A172 (cell line): ENCODE results near the gene BRCC3. TPM values are rescaled to one million over a fixed set of nuclear protein-coding genes. Genes with fewer than 3 reads are reported as not detected.

Source experiments
- DNase-seq: peaks from one replicate; pipeline ENCODE4 v3.0.0-alpha.2; 2015; ENCODE audit warnings: low spot score
- total RNA-seq: library from RNA; depleted of rRNA; stranded (reverse); fragments of >200 nt; shearing (Covaris generic); gene quantifications from 2 replicates; pipeline ENCODE4 v1.2.3, GENCODE V29; 2014; rRNA removed

BRCC3 gene
- total RNA-seq = 20.9 and 29.6 TPM in 2 replicates

DNA sequence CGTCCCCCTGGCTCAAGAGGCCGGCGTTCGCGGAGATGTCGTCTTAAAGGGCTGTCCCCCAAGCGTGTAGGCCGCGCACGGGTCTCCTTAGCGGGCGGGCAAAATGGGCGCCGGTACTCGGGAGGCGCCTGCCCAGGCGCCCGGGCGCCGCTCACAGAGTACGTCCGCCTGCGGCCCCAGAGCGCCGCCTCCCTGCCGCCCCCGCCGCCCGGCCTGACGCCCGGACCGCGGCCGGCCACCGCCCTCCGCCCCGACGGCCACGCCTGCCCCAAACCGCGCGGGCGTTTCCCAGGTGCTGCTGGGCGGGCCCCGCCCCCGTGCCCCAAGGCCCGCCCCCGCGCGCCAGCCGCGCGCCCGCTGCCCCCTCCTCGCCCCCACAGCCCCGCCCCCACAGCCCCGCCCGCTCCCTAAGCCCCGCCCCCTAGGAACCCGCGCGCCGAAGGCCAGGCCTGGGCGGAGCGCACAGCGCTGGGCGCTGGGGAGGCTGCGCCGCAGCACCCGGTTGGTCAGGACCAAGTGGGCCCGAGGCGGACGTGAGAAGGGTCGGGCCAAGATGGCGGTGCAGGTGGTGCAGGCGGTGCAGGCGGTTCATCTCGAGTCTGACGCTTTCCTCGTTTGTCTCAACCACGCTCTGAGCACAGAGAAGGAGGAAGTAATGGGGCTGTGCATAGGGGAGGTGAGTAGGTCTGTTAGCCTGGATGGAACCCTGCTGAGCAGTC, at the start of gene BRCC3, which contains the start of the genes CMC4 and MTCP1:
Gene BRCC3, plus strand, starts transcription at position 534 of the 719 bp plus-strand sequence. Its CDS starts 20 bp downstream, at position 554.
Gene CMC4, minus strand, starts transcription at position 162 of the 719 bp plus-strand sequence. CDS start 7,113 bp downstream, outside the sequence.
Gene MTCP1, minus strand, starts transcription at position 162 of the 719 bp plus-strand sequence. CDS start 5,126 bp downstream, outside the sequence.
- DNase-seq = peak; percentile 71

DNA sequence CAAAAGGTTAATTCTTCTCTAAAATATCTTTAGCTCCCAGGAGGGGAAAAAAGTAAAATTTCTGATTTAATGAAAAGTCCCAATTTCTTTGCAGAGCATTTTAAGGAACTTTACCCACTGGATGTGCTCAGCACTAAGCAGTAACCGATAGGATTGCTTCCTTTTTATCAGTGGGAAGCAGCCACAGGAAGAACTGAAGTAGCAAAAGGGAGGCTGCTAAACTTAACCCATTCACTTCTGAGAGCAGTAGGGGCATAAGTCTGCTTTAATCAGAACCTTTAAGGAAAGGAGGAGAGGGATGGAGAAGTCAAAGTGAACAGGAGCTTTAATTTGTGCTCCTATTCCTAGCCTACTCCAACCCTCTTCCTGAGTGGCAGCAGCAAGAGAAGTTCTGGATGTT, 48.7 kb upstream of the BRCC3 start, which contains the start of gene F8:
Gene F8, minus strand, starts transcription at position 139 of the 400 bp plus-strand sequence. CDS start 171 bp downstream, outside the sequence.
- no peak for DNase-seq

DNA sequence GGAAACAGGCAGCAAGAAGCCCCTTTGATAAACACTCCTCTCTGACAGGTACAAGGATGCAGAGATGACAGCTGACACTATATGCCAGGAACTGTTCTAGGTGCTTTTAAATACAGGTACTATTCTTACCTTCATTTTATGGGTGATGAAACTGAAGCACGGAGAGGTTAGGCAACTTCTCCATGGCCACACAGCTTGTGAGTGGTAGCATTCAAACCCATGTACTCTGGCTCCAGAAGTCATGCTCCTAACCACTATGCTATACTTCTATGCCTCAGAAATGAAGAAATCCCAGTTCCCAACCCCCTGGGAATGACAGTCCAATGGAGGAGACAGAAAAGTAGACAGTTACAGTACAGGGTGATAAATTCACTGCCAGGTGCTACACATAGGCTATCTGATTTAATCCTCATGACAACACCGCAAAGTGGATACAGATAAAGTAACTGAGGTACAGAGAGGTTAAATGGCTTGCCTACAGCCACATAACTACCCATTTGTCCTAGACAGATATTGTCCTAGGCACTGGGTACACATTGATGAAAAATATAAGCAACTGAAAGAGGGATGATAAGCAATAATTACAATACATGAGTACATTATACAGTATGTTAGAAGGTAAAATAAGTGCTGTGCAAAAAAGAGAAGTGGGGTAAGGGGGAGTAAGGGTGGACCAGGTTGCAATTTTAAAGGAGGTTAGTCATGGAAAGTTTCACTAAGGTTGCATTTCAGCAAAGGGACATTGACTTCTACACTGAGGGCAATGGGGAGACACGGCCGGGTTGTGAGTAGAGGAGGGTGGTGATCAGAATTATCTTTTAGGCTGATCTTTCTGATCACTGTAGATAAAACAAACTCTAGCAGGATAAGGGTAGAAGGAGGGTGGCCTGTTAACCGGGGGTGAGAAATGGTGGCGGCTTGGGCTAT, 47.1 kb upstream of the BRCC3 start:
- no peak for DNase-seq

DNA sequence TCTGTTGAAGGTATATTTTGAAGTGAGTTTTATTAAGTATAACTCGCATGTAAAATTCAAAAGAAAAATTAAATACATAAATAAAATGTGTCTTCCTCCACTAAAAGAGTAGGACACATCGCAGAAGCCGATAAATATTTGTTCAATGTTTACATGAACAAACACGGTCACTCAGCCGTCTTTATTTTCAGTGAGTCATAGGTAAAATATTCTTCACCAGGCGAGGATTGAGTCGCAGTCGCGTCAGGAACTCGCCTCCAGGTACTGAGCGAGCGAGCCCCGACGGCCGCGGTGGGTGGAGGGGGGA, 44.9 kb upstream of the BRCC3 start:
- DNase-seq = no peak

DNA sequence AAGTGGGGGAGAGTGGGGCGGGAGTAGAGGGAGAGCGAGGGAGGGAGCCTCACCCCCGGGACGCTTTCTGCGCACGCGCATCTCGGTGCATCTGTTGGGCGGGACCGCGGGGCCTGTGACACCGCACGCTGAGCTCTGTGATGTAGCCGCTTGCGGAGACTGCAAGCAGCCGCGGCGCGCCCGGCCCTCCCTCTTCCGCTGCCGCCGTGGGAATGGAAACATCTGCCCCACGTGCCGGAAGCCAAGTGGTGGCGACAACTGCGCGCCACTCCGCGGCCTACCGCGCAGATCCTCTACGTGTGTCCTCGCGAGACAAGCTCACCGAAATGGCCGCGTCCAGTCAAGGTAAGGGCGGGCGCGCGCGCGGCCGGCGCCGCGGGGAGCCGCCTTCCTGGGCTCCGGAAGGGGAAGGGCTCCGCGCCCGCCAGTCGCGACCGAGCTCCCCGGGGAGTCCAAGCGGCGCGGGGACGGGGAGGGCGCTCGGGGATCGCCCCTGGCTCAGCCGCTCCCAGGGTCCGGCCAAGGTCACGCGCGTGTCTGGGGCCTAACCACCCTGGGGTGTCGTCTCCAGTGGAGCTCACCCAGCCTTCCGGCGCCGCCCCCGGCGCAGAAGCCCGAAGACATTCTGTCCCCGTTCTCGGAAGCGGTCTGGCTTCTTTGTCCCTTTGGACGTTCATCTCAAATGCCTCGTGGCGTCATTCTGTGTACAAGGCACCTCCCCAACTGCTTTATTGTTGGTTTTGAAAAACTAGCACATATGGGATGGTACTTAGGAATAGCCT, 44.4 kb upstream of the BRCC3 start, which contains the start of gene FUNDC2:
Gene FUNDC2, plus strand, starts transcription at position 118 of the 782 bp plus-strand sequence. Its CDS starts 95 bp downstream, at position 213.
- peak; percentile 94 for DNase-seq

DNA sequence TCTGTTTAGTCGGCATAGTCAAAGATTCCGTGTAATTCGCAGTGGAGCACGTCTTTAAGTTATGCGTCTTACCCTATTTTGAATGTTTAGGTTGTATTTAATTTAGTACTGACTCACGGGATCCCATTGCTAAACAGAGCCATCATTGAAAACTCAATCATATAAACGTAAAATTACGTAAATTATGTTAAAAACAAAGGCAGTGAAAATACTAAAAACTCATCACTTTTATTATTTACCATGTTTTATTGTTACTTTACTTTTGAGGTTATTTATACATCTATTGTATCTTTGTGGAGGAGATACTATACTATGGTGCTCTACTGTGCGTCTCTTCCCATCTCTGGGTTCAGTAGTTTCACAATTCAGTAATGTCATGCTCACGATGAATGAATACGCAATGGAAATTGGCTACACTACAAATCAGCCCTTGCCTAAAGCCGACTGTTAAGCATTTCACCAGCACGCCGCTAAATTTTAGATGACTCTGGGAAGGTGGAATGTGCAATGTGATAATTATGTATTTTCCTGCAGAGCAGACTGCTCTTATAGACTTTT, 43.7 kb upstream of the BRCC3 start:
- peak; percentile 55 for DNase-seq

DNA sequence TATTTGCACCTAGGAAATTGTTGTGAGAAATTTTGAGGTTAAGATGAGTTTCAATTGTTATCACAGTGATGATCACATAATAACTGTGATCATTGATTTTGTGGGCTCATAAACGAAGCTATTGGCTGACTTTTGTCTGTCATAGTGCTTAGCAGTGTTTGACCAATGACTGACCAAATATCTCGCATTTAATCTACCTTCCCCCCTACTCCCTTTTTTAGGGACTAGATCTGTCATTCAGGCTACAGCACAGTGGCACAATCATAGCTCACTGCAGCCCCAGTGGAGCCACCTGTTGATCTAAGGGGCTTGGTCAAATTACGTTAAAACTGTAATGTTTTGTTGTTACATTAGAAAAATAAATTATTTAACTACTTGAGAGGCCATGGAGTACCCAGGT, 43.2 kb upstream of the BRCC3 start:
- peak; percentile 6 for DNase-seq

DNA sequence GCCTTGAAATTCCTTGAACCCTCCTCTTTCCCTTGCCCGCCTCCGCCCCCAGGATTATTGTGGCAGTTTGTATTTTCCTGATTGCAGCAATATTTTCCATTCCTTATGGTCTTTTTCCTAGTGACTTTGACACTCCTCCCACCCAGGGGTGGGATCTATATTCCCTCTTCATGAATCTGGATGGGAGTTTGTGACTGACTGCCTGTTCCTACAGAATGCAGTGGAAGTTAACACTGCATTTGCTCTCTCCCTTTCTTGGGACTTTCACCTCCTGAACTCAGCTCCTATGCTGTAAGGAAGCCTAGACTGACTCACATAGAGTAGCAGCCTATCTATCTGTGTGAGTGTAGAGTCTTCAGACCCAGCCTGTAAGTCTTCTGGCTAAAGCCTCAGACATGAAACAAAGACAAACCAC, 42.4 kb upstream of the BRCC3 start:
- no peak for DNase-seq

DNA sequence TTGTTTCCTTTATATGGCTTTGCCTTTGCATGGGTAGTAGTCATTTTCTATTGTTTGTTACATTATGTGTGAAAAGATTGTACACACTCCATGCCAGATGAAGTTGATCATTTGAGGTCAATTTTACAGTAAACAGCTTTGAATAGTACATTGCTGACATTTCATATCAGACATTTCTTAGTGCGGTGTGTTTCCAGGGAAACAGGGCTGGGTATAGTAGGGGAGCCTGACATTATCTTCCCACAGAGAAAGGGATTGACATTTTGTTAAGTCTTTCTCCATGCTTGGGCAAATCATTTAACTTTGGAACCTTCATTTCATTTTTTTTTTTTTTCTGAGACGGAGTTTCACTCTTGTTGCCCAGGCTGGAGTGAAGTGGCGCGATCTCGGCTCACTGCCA, 39.7 kb upstream of the BRCC3 start:
- DNase-seq = no peak

DNA sequence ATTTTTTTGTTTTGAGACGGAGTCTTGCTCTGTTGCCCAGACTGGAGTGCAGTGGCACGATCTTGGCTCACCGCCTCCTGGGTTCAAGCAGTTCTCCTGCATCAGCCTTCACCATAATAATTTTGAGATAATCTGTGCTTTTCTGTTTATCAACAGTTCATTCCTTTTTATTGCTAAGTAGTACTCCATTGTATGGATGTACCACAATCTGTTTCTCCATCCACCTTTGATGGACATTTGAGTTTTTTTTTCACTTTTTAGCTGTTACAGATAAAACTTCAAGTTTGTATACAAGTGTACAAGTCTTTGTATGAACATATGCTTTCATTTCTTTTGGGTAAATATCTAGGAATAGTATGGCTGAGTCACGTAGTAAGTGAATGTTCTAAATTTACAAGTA, 35.6 kb upstream of the BRCC3 start:
- no peak for DNase-seq

DNA sequence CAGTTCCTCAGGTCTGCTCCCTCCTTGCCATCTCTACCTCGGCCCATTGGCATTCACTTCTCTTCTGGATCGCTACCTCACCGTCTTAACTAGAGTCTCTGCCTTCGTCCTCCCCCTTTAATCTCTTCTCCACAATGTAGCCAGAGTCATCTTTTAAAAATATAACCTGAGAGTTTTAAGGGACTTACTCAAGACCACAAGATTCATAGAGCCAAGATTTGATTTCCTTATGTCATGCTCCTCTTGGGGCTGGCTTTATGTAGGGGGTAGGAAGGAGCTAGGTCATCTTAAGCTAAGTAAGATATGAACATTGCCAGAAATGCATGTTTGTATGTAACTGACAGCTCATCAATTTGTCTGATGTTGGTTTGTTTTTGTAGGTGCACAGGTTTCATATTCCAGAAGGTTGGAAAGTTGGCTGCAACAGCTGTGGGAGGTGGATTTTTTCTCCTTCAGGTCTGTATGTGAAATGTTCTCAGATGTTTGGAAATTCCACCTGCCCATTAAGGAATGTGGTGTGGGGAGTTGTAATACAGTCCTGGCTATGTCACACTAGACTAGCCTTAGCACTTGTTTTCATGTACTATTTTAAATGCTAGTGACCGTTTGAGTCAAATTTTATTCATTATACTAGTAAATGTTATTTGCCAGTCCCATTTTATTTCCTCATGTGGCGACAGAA, 25.0 kb upstream of the BRCC3 start:
- DNase-seq = no peak

DNA sequence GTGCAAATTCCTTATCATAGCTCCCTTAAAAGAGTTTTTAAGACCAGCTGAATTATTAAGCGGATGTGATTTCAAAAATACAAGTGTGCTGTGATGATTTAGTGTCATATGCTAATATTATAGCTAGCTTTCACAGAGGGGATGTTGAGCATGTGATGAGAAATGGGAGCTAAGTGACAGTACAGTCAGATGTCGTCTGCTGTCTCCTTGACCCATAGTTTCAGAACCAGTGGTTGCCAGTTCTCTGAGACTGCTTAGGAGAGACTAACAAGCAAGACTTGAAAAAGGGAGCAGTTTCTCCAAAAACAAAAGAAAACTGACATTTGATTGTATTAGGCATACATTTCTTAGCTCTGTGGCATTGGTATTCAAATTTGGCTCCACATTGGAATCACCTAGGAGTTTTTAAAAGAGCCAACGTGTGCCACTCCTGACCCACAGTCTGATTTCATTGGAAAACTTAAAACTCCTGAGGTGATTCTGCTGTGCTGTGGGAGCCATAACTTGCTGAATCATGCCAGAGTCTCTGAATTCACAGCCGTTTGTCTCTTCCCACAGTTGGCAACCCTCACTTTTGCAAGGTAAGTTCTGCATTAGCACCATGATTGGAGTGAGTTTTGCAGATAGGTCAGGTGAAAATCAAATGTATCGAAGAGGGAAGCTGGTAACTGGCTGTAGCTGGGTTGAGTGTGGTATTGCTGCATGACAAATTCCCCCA, 24.3 kb upstream of the BRCC3 start:
- no peak for DNase-seq

DNA sequence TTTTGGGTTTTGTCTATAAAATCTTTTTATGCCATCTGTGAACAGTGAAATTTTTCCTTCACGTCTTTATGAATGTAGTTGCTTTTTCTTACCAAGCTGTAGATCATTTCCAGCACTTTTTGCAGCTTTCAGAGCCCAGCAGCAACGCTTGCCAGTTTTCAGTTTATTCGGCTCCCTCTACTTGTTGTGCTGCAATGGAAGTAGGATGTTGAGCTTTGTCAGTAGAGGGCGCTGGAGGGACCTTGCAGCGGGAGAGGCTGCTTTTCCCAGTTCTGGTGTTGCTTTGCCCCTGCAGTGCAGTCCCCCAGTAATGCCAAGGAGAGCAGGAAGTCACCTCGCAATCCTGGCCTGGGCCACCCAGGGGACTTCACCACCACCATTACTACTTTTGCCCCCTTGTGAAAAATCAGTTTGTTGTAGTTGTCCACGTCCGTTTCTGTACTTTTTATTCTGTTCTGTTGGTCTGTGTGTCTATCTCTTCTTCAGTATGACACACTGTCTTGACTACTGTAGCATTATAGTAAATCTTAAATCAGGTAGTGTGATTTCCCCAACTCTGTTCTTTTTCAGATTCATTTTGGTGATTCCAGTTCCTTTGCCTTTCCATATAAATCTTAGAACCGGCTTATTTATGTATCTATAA, 22.2 kb upstream of the BRCC3 start:
- peak; percentile 46 for DNase-seq

DNA sequence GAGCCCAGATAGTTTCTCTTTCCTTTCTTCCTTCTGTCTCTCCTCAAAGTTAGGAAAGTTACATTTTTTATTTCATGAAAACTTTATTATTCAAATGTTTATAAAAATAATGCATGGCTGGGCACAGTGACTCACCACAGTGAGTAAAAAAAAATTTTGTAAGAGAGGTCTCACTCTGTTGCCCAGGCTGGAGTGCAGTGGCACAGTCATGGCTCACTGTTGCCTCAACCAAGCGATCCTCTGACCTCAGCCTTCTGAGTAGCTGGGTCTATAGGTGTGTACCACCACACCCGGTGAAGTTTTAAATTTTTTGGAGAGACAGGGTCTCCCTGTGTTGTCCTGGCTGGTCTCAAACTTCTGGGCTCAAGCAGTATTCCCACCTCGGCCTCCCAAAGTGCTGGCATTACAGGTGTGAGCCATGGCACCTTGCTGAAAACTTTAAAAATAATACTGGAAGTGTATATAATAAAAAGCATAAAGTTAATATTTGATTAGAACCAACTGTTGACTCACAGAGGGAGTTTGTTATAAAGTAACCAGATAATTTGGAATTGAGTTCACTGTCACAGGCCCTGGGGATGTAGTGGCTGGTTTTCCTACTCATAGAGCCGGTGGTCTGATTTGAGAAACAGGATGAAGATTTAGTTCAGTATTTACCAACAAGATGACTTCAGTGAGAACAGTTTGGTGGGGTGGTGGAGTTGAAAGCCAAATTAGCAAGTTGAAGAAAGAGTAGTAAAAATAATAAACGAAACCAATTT, 18.4 kb upstream of the BRCC3 start:
- DNase-seq = no peak

DNA sequence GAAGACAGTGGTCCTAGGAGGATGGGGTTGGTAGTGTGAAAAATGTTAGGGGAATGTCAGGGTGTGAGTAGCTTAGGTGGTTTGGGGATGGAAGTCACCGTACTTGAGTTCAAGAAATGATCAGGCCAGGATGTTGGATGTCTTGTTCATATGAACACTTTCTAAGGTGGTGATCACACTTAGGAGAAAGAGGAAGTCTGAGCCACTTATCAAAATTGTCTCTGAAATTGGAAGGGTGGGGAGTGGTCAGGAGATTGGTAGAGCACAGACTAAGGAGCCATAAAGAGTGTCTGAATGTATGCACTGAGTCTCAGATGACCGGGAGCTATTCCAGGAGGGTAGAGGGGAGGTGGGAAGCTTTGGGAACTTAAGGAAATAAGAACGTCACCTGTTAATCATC, 17.7 kb upstream of the BRCC3 start:
- DNase-seq = no peak

DNA sequence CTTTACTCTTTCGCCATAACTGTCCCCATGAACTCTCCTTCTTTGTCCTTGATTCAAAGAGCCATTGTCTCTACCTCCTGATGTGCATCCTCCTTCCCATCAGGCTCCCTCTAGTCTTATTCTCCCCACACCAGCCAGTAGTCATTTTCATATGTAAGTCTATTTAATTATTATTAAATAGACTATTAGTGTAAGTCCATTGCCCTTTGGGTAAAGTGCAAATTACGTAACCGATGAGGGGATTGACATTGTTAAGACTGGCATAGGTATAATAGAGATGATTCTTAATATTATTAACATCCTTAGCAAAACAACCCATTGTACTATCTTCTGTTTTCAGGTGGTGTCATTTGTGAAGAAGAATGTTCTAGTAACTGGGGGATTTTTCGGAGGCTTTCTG, 17.1 kb upstream of the BRCC3 start:
- DNase-seq = no peak

DNA sequence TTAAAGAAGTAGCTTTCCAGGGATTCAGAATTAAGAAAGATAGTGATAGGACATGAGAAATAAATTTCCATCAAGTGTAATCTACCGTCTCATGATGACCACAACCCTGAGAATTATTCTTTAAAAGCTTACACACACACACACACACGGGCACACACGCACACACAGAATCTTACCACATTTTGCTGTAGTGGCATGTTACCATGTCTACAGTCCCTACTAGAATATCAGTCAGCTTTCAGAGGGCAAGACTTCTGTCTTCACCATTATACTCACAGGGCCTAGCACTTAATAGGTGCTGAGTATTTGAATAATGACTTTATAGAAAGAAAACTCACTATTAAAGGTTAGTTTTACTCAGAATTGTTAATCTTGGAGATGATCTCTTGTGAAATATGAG, 15.8 kb upstream of the BRCC3 start:
- no peak for DNase-seq

DNA sequence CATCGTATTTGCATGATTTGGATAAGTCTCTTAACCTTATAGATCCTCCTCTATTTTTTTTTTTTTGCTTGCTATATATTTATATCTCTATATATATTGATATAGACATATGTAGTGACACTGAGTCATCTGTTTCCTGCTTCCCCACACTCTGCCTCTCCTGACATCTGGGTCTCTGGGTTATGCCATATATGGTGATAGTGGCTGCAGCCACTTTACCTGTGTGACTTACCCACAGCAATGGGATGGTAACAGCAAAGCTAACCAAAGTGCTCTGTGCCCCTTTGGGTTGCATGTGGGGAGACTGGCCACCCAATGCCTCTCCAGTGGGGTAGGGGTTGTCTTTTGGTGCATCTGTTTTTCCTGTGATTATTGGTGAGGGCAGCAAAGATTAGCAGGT, 14.8 kb upstream of the BRCC3 start:
- DNase-seq = no peak
